ENCODE measurements around the gene PTPRJ. TPM values are rescaled to one million over a fixed set of nuclear protein-coding genes. Genes with fewer than 3 reads are reported as not detected.

Gene PTPRJ
- total and polyA plus RNA-seq, 7 donors, result 2.4 to 23.3 (median 10.2) TPM

DNA sequence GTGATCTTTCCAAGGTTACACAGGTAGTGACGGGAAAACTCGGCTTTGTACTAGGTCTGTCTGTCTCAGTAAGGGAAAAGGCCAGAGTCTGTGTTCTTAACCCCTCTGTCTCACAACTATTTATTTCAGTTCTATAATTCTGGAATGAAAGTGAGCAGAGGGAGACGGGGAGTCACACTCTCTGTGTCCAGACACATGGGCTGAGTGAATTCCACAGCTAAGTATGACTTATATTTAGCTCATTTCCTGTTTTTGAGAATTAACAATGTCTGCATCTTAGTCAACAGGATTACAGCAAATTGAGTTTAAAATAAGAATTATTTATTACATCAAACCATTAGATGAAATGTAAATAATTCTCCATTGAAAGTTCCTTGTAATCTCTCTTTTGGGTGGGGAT is 173.8 kb downstream of the PTPRJ start:
- no peak for DNase-seq
- no peaks in the 10 kb centered on the region for H3K4me1 ChIP-seq
- TF ChIP-seq EP300 (IDR thresholded peaks at IDR 0.05) (no peak), POLR2AphosphoS5 (IDR thresholded peaks at IDR 0.05) (no peak), POLR2A (IDR thresholded peaks at IDR 0.05) (no peak), CTCF (IDR thresholded peaks at IDR 0.05) (no peak)
- intact Hi-C loops (cut with DNase I), result no loop called here
- H3K4me3 ChIP-seq, result no peak overlapping the region
- WGBS, 2 donors, result 90 to 92% methylated on average over 3 of the region's 3 CpGs
- H3K9me3 ChIP-seq, result peaks cover 0 to 5% (median 0%) of the 10 kb centered on the region in 4 donors
- H3K27me3 ChIP-seq, result no peaks in the 10 kb centered on the region
- no peak overlapping the region for H3K27ac ChIP-seq
- H3K36me3 ChIP-seq, result peaks cover 0 to 24% (median 14%) of the 10 kb centered on the region in 4 donors

GRCh38 chr11:48161951-48162884 is 181.9 kb downstream of the PTPRJ start:
- Histone ChIP-seq H3K27me3 (no peaks in the 10 kb centered on the region), H3K4me1 (no peaks in the 10 kb centered on the region), H3K9me3 (no peaks in the 10 kb centered on the region), H3K36me3 (peaks cover 0 to 27% (median 1%) of the 10 kb centered on the region in 4 donors), H3K4me3 (no peak overlapping the region), H3K27ac (no peak overlapping the region)
- intact Hi-C loops (cut with DNase I), result no loop called here
- no peak for DNase-seq
- TF ChIP-seq CTCF (IDR thresholded peaks at IDR 0.05) (no peak), EP300 (IDR thresholded peaks at IDR 0.05) (no peak), POLR2A (IDR thresholded peaks at IDR 0.05) (no peak), POLR2AphosphoS5 (IDR thresholded peaks at IDR 0.05) (no peak)
- WGBS, 2 donors, result 75 to 82% methylated on average over 6 of the region's 6 CpGs

GRCh38 chr11:48162885-48163268 is 182.5 kb downstream of the PTPRJ start:
- no peak for DNase-seq
- Histone ChIP-seq H3K36me3 (peaks cover 0 to 34% (median 0%) of the 10 kb centered on the region in 4 donors), H3K4me3 (no peak overlapping the region), H3K27ac (no peak overlapping the region), H3K27me3 (no peaks in the 10 kb centered on the region), H3K9me3 (no peaks in the 10 kb centered on the region), H3K4me1 (no peaks in the 10 kb centered on the region)
- TF ChIP-seq POLR2A (IDR thresholded peaks at IDR 0.05), result no peak
- intact Hi-C loops (cut with DNase I), result no loop called here
- 66 to 84% methylated on average over 1 of the region's 1 CpG for WGBS, 2 donors

- no peak for DNase-seq
- 93 to 95% methylated on average over 12 of the region's 12 CpGs for WGBS, 2 donors
- Histone ChIP-seq H3K9me3 (no peaks in the 10 kb centered on the region), H3K4me1 (no peaks in the 10 kb centered on the region), H3K27me3 (no peaks in the 10 kb centered on the region), H3K27ac (peak overlapping the region in 1 of 4 donors; percentile 10), H3K4me3 (no peak overlapping the region), H3K36me3 (peaks cover 0 to 35% (median 0%) of the 10 kb centered on the region in 4 donors)
- intact Hi-C loops (cut with DNase I), result no loop called here
- TF ChIP-seq POLR2AphosphoS5 (IDR thresholded peaks at IDR 0.05), result no peak
- TF ChIP-seq CTCF (IDR thresholded peaks at IDR 0.05), result no peak
- TF ChIP-seq EP300 (IDR thresholded peaks at IDR 0.05), result no peak
- no peak for TF ChIP-seq POLR2A (IDR thresholded peaks at IDR 0.05)
Observed at GRCh38 chr11:48163360-48164100, 183.2 kb downstream of the PTPRJ start.

DNA sequence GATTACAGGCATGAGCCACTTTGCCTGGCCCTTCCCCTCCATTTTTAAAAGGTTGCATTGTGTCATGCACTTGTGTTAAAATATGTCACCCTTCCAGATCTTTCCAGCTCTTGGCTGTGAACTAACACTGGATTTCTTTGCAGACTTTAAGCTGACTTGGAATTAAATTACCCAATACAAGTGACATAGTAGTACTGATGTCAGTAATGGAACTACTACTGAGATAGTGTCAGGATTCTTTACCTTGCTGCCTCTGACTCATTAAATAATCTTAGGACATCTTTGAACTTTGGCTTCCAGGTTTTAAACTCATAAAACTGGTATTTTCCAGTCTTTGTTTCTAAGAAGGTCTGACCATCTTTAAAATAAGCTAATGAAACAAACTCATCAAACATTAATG is 184.5 kb downstream of the PTPRJ start:
- H3K27me3 ChIP-seq, result no peaks in the 10 kb centered on the region
- intact Hi-C loops (cut with DNase I), result no loop called here
- H3K4me3 ChIP-seq, result no peak overlapping the region
- peaks cover 0 to 35% (median 0%) of the 10 kb centered on the region in 4 donors for H3K36me3 ChIP-seq
- no peak for DNase-seq
- H3K4me1 ChIP-seq, result peaks cover 0 to 8% (median 6%) of the 10 kb centered on the region in 4 donors
- no peaks in the 10 kb centered on the region for H3K9me3 ChIP-seq
- TF ChIP-seq POLR2AphosphoS5 (IDR thresholded peaks at IDR 0.05), result no peak
- TF ChIP-seq POLR2A (IDR thresholded peaks at IDR 0.05), result no peak
- no peak for TF ChIP-seq CTCF (IDR thresholded peaks at IDR 0.05)
- H3K27ac ChIP-seq, result peak overlapping the region in 3 of 4 donors; percentile 5 to 43 (median 8)

Measured in sigmoid colon (tissue), 7 donors.